GM18526 (cell line): ENCODE measurements around the gene NPVF.

Experiments
- POLR2A ChIP-seq: IDR thresholded peaks from 3 replicates; pipeline ENCODE4 v1.6.1; 2011; ENCODE audit not compliant: insufficient read length; ENCODE audit errors: extremely low read depth

The NPVF gene

DNA sequence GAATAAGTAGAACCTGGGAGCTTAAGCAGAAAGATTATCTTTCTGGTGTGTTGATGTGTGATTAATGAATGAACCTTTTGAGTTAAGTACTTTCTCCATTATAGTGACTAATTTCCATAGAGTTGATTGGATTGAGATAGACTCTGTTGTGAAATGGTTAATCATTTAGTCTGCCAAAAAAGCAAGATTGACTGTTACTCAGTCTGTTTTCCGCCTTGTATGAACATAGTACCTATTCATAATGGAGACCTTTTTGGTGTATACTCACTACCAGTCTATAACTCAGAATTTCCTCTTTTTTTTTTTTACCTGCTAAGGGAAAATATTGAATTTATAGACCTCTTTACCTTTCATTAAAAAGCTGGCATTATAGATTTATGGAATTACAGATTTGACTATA lies 14.4 kb upstream of the NPVF start:
- no peak for TF ChIP-seq POLR2A

DNA sequence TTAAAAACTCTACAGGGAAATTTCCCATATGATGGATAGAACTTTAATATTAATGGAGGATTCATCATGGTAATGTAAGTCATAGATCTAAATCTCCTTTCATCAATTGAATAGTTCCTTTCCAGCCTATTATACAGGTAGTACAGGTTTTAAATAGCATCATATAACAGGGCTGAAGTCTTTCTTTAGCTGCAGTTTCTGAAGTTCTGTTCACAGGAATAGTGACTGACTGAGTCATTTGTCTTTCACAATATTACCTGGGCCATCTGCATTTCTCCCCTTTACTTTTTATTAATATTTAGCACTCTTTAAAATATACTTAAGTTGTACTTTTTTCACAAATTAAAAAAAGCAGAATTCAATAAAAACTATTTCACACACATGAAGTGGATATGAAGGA lies 12.6 kb upstream of the NPVF start:
- no peak for TF ChIP-seq POLR2A

DNA sequence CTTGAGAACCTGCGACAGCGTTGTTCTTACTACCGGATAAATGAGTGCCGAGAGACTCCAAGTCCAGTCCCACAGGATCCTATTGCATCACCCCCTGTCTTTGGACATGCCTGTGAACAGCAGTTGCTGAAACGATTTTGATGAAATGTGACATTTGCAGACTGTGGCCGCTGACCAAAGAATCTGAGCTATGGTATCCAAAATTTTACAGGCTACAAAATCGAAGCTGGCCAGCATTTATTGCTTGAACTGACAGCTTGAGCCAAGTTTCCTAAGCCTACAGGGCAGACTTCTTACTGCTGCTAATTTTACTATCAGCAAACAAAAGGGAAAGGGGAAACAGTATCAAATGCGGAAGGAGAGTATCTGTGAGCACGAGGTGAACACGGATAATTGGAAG lies 12.1 kb upstream of the NPVF start:
- no peak for TF ChIP-seq POLR2A

DNA sequence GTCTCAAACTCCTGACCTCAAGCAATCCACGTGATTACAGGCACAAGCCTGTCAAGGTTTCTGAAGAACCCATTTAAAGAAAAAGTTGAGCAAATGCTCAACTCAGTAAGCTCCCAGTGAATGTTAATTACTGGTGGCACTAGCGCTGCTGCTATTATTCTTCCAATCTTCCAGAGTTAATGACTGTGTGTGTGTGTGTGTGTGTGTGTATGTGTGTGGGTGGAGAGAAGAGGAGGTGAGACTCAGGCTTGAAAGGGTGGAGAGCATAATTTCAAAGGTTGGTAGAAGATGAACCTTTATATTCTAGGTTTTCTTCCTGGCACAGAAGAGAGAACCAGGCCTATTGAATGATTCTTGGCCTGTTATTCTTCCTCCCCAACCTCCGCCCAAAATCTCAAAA lies 11.6 kb upstream of the NPVF start:
- TF ChIP-seq POLR2A, result no peak

DNA sequence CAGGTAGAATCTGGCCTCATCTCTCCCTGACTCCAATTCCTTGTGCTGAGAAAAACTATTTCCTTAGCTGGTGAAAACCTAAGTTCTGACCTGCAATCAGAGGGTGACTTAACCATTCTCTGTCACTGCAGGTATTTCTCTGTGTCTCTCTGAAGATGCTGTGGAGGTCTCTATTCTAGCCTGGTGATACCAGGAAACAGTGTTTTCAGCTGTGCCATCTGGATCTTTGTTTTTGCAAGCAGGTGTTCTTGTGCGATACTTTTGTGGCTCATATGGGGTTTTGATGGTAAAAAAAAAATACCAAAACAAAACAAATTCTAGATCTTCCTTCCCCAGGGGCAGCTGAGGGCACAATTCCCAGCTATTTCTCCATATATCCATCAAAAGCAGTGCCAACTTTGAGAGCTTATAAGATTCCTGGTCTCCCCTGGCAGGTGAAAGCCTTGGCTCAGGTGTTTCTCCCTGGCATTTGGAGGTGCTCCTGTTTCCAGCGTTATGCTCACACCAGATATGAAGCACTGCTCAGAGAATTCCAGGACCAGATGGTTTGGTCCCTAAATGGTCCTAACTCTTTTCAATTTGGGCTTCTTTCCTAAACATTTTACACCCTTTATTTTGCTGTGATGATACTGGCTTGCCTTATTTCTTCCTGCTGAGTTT lies 9.9 kb upstream of the NPVF start:
- TF ChIP-seq POLR2A, result no peak

DNA sequence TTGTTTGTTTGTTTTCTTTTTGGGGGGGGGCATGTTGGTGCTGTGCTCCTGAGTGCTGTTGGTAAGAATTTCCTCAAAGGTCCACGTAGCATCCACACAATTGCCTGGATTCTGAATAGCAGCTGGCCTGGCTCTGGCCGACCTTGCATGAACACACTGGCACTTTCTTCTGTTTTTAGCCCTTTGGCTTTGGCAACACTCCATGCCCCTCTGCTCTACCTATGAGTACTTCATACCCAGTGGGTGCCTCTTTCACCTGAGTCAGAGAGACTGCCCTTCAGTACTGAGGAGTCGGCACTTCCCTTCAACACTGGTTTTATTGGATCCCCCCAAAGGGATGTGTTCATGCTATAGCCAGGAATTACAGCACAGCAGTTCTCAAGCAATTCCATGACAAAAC lies 7.2 kb upstream of the NPVF start:
- no peak for TF ChIP-seq POLR2A

DNA sequence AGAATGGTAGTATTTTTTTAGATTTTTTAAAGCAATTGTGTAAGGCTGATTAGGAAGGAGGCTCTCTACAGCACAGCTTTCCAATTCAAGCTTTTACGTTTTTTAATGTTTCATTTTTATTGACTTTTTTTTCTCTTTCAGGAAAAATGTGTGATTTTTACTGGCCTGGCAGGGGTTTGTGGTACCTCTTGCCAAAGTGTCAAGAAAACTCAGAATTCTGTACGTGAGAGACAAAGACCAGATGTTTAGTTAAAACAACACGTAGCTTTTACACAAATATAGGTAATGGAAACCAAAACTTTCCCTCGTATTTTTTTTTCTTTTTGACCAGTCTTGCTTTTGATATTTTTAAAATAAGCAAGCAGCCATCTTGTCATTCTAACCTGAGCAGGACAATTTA lies 6.0 kb upstream of the NPVF start:
- TF ChIP-seq POLR2A, result no peak

DNA sequence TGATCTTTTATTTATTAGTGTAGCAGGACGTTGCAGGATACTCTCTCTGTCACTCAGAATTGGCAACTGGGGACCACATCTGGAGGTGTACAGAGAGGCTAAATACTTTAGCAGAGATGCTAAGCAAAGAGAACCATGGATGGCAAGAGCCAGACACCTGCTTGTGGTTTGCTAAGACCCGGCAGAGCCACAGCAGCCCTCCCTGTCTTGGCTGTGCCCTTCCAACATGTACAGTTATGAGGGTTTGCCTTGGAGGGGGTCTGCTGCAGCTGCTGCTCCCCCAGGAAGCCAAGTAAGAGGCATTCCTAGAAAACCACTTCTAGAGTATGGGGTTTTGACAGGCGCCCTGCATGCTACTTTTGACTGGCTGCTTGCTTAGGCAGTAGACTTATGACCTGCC lies 5.1 kb downstream of the NPVF start:
- no peak for TF ChIP-seq POLR2A

DNA sequence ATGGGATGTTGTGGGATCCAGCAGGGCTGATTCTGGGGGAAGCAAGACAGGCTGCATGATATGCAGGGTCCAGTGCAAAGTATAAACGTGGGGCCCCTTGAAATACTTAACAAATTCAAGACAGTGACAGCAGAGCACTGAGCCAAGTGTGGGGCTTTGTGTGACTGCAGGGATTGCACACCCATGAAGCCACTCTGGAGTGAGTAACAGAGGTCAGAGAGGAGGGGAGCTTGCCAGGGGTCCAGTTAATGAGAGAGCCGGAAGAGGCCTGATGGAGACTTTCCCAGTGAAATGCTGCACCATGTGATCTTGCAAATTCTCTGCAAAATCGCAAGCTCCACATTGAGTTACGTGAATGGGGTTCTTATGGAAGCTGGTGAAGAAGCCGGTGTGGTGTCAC lies 5.6 kb downstream of the NPVF start:
- no peak for TF ChIP-seq POLR2A

DNA sequence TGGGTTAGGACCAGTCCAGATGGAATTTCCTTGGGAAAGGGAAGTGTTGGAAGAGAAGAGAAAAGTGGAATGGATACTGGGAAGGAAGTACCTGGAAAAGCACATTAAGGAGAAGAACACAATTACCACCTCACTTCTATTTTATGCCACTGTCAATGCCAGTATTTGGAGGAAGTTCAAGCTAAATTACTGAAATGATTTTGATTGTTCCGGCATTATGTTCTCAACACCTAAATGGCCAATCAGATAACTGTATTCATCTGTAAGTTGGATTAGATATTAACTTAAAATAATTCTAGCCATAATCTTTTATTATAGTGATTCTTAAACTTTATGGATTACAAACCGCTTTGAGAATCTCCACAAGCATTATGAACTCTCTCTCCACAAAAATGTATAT lies 7.3 kb downstream of the NPVF start:
- no peak for TF ChIP-seq POLR2A

DNA sequence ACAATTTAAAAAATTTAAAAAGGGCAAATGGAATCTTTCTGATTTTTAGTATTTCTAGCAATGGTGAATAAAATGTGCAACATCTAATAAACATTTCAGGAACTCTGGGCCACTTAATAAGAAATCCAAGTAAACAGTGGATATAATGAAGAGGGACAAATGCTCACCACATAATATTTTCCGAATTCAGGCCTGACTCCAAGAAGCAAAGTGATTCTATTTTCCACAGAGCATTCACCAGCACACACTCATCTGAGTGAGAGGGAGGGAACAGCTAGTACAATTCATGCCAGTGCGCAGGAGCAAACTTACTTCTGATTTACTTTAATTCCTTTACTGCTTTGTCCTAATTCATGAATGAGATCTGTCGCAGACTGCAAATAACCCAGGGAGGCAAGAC lies 10.1 kb downstream of the NPVF start:
- no peak for TF ChIP-seq POLR2A

DNA sequence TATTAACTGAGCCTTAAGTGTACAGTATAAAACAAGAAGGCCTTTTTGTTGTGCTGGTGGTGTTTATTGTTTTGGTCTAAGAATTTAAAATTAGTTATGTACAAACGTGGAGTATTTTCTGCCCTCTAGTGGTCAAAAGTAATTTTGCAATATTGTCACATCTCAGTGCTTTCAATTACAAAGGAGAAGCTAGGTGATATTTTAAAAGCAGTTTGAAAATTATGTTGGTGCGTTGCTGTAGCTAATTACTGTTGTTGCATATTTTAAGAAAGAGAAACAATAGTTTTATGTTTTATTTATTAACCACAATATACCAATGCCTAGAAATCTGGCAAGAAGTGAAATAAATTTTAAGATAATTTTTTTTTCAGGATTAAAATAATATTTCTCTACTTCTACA lies 11.4 kb downstream of the NPVF start:
- TF ChIP-seq POLR2A, result no peak

DNA sequence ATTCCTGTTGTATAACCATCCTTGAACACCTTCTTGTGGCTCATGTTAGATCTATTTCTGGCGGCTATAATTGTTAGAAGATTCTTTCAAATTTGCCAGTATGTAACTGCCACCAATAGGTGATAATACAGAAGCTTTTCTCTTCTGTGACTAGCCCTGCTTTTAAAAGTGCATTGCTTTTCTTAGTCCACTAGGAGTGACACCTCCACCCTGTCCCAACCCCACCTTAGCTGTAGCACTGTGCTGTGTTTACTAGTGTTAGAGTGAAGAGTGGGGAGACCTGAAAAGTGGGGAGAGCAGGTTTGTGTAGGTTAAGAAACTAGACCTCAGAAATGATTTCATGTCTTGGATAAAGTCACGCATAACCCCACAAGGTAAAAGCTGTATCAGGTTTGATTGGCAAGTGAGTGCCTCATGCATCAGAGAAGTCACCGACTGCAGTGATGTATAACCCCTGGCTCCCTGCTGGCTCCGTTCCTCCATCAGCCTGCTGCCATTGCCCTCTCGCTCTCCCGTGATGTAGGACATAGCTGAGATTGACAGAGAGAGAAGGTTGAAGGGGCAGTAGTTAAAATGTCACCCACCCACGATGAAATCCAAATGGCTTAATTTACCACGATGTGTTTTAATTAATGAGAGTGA lies 12.5 kb downstream of the NPVF start:
- no peak for TF ChIP-seq POLR2A

DNA sequence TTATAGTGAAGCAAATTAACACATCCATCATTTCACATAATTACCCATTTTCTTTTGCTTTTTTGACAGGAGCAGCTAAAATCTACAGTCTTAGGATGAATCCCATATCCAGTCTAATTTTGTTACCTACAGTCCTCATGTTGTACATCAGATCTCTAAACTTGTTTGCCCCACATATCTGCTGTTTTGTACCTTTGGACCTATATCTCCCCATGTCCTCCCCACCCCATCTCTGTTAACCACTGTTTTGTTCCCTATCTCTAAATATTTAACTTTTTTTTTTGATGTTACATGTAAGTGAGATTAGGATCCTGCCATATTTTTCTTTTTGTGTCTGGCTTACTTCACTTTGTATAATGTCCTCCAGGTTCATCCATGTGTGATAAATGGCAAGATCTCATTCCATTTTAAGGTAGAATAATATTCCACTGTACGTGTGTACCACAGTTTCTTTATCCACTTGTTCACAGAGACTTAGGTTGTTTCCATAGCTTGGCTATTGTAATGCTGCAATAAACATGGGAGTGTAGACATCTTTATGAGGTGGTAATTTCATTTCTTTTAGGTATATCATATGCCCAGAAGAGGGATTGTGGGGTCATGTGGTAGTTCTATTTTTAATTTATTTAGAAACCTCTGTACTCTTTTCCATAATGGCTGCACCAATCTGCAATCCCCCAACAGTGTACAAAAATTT lies 19.6 kb downstream of the NPVF start:
- TF ChIP-seq POLR2A, result no peak

DNA sequence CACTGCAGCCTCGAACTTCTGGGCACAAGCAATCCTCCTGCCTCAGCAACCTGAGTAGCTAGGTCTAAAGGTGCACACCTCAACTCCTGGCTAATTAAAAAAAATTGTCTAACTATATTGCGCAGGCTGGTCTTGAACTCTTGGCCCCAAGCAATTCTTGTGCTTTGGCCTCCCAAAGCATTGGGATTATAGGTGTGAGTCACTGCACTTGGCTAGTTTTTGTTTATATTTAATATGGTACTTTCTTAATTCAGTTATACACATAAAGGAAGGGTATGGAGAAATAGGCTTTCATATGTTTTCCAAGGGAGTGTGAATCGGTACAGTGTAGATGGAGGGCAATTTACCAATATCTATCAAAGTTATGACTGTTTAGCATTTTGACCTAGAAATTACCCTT lies 20.4 kb downstream of the NPVF start:
- TF ChIP-seq POLR2A, result no peak

DNA sequence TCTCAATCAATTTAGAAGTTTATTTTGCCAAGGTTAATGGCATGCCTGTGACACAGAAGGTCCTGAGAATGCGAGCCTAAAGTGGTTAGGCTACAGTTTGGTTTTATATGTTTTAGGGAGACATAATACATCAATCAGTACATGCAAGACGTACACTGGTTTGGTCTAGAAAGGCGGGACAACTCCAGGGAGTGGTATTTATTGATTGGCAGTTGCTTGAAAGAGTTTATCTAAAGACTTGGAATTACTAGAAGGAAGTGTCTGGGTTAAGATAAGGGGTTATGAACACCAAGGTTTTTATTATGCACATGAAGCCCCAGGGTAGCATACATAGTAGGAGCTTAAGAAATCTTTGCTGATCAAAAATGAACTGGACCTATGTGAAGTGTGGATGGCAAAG lies 21.5 kb downstream of the NPVF start:
- TF ChIP-seq POLR2A, result no peak

DNA sequence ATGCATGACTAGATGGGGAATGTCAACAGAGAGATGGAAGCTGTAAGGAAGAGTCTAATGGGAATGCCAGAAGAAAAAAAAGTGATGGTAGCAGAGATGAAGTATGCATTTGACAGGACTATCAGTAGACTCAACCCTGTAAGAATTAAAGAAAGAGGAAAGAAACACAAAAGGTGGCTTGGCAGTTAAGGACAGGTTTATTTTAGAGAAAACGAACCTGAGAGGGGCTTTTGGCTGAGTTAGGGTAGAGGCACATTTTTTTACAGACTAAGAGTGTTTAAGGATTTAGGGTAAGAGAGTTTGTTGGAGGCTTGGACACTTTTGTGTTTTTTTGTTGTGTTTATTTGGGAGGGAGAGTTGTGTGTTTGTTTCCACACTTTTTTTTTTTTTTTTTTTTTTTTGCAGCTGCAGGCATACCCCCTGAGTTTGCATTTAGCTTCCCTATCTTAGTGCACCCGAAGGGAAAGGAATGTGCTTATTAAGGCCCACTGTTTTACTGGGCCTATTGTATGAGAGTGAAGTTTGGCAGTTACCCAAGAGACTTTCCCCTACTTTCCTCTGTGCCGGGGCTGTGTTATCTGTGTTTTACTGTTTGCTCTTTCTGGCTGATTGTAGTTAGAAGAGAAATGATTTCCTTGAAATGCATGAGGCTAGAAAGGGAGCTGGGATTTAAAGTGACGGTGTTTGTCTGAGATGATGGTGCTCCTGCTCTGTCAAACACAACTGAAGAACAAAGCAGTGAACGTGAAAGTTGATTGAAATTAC lies 32.0 kb downstream of the NPVF start:
- TF ChIP-seq POLR2A, result no peak

DNA sequence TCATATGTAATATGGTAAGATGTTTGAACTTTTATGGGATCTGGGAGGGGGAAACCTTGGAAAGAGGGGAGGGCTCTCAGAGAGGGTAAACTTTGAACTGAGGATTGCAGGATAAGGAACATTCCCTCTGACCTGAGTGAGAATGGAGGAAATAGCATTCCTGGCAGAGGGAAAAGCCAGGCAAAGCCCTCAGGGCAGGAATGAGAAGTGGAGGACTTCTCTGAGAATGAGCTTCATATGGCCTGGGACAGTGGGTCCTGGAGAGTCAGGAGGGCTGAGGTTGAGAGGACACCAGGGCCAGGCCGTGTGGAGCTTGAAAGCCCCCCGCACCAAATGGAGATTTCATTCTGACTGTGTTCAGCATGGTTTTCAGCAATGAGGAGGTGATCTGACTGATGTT lies 34.2 kb downstream of the NPVF start:
- no peak for TF ChIP-seq POLR2A
